ENCODE results near the gene RPL27A. TPM values are rescaled to one million over a fixed set of nuclear protein-coding genes. Genes with fewer than 3 reads are reported as not detected.

The RPL27A gene
- total RNA-seq, 1 donor from 2014 or later = 1,116 TPM

DNA sequence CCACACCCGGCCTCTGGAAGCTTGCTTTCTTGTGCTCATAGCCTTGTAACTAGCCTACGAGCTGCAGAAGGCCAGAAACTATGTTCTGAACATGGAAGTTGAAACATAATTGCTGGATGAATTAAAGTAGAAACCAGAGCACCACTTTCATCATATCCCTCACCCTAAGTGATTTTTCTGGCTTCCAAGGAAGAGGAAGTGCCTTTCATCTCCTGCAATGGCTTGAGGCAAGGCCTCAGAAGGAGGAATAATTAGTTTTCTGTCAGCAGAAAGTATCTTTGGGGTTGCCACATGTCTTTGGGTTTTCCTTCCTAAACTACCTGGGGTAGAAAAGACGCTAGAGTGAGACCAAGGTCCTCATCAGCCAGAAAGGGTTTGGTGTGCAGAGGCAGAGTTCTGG lies 14.5 kb downstream of the RPL27A start:
- H3K79me2 ChIP-seq (ENCODE audit: low read depth) = peaks cover 6% of the 10 kb centered on the region
- H2AFZ ChIP-seq (replicated peaks) = no peak overlapping the region
- H3F3A ChIP-seq (ENCODE audit: low read depth) = peaks cover 27% of the 10 kb centered on the region
- DNase-seq (ENCODE audit: low spot score) = no peak
- no peak overlapping the region for H3K27ac Mint-ChIP-seq
- H3K4me1 Mint-ChIP-seq = peaks cover 36% of the 10 kb centered on the region
- no peaks in the 10 kb centered on the region for H3K9me3 ChIP-seq (ENCODE audit: low read depth)
- H3K9ac ChIP-seq = no peak overlapping the region
- no peaks in the 10 kb centered on the region for H3K36me3 ChIP-seq
- peaks cover 28% of the 10 kb centered on the region for H3K4me1 ChIP-seq
- H3K4me3 Mint-ChIP-seq = no peak overlapping the region
- H3K27ac ChIP-seq = no peak overlapping the region
- TF ChIP-seq EZH2phosphoT487 (IDR thresholded peaks at IDR 0.05) (no peak), EZH2 (IDR thresholded peaks at IDR 0.05) (no peak)
- TF ChIP-seq, protein P1, sequence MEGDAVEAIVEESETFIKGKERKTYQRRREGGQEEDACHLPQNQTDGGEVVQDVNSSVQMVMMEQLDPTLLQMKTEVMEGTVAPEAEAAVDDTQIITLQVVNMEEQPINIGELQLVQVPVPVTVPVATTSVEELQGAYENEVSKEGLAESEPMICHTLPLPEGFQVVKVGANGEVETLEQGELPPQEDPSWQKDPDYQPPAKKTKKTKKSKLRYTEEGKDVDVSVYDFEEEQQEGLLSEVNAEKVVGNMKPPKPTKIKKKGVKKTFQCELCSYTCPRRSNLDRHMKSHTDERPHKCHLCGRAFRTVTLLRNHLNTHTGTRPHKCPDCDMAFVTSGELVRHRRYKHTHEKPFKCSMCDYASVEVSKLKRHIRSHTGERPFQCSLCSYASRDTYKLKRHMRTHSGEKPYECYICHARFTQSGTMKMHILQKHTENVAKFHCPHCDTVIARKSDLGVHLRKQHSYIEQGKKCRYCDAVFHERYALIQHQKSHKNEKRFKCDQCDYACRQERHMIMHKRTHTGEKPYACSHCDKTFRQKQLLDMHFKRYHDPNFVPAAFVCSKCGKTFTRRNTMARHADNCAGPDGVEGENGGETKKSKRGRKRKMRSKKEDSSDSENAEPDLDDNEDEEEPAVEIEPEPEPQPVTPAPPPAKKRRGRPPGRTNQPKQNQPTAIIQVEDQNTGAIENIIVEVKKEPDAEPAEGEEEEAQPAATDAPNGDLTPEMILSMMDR (IDR thresholded peaks at IDR 0.05) = no peak
- H3K36me3 Mint-ChIP-seq = peaks cover 72% of the 10 kb centered on the region
- H3K27me3 ChIP-seq = no peaks in the 10 kb centered on the region
- no peak overlapping the region for H3K4me2 ChIP-seq
- H3K9me3 Mint-ChIP-seq = no peaks in the 10 kb centered on the region
- H3K27me3 Mint-ChIP-seq (ENCODE audit: insufficient read depth, low read depth) = peaks cover 7% of the 10 kb centered on the region
- peaks cover 17% of the 10 kb centered on the region for H4K20me1 ChIP-seq (ENCODE audit: low read depth)
- no peak overlapping the region for H3K4me3 ChIP-seq

DNA sequence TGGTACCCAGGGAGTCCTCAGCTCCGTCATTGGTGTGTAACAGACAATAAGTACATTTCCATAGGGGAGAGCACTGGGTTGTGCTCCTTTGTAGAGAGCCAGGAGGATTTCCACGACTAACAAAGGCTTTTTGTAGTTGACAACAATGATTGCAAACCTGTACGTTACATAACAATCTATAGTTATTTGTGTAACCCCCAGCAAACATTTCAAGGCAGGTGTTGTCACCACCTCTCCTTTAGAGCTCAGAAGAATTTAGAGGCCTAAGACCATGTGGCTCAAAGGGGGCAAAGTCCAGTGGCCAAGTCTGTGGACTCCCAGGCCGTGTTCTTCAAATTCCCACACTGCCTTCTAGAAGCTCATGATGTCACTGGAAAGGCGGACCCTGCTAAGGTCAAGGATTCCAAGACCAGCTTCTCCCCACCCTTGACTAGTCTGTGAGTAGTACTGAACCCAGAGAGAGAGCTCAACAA lies 15.8 kb downstream of the RPL27A start:
- H3K27ac Mint-ChIP-seq = peak overlapping the region; percentile 59
- H3K27me3 ChIP-seq = no peaks in the 10 kb centered on the region
- H3F3A ChIP-seq (ENCODE audit: low read depth) = peaks cover 27% of the 10 kb centered on the region
- H3K36me3 Mint-ChIP-seq = peaks cover 64% of the 10 kb centered on the region
- H3K27me3 Mint-ChIP-seq (ENCODE audit: insufficient read depth, low read depth) = peaks cover 10% of the 10 kb centered on the region
- no peak overlapping the region for H3K27ac ChIP-seq
- H3K4me3 ChIP-seq = no peak overlapping the region
- H3K9me3 ChIP-seq (ENCODE audit: low read depth) = no peaks in the 10 kb centered on the region
- H3K4me2 ChIP-seq = no peak overlapping the region
- no peaks in the 10 kb centered on the region for H3K9me3 Mint-ChIP-seq
- peaks cover 17% of the 10 kb centered on the region for H4K20me1 ChIP-seq (ENCODE audit: low read depth)
- peaks cover 28% of the 10 kb centered on the region for H3K4me1 ChIP-seq
- H3K36me3 ChIP-seq = no peaks in the 10 kb centered on the region
- peaks cover 36% of the 10 kb centered on the region for H3K4me1 Mint-ChIP-seq
- no peak for DNase-seq (ENCODE audit: low spot score)
- H3K4me3 Mint-ChIP-seq = no peak overlapping the region
- no peaks in the 10 kb centered on the region for H3K79me2 ChIP-seq (ENCODE audit: low read depth)
- TF ChIP-seq, protein P1 (IDR thresholded peaks at IDR 0.05) = no peak
- no peak for TF ChIP-seq EZH2 (IDR thresholded peaks at IDR 0.05)
- H2AFZ ChIP-seq (replicated peaks) = no peak overlapping the region
- H3K9ac ChIP-seq = no peak overlapping the region

DNA sequence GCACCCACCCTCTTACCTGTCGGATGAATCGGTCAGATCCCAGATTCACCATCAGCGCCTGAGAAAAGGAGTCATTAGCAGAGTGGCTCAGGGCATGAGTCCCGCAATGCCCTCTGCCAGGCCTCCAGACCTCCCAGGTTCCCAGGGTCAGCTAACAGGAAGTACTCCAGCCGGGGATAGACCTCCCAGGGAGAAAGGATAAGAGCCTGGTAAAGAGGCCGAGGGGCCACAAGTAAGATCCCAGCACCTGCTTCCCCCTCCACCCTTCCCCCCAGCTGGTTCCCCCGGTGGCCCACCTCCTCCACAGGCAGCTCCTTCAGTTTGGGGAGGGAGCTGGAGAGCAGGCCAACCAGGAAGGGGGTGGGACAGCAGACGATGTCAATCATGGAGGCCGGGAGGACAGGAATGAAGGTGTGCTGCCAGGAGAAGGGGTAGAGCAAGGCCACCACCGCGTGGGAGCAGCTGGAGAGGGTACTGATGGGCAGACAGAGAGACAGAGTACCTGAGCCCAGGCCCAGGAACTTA lies 16.4 kb downstream of the RPL27A start:
- H3K79me2 ChIP-seq (ENCODE audit: low read depth) = no peaks in the 10 kb centered on the region
- no peak overlapping the region for H2AFZ ChIP-seq (replicated peaks)
- H3K36me3 ChIP-seq = no peaks in the 10 kb centered on the region
- no peak overlapping the region for H3K9ac ChIP-seq
- H3F3A ChIP-seq (ENCODE audit: low read depth) = peaks cover 27% of the 10 kb centered on the region
- TF ChIP-seq, protein P1 (IDR thresholded peaks at IDR 0.05) = no peak
- TF ChIP-seq EZH2 (IDR thresholded peaks at IDR 0.05) (no peak), EZH2phosphoT487 (IDR thresholded peaks at IDR 0.05) (no peak)
- peak overlapping the region; percentile 32 for H3K4me2 ChIP-seq
- Mint-ChIP-seq H3K27ac (peak overlapping the region; percentile 74), H3K36me3 (peaks cover 59% of the 10 kb centered on the region), H3K27me3 (ENCODE audit: insufficient read depth, low read depth) (peaks cover 10% of the 10 kb centered on the region), H3K4me1 (peaks cover 31% of the 10 kb centered on the region), H3K9me3 (no peaks in the 10 kb centered on the region), H3K4me3 (no peak overlapping the region)
- H3K4me1 ChIP-seq = peaks cover 28% of the 10 kb centered on the region
- H3K27me3 ChIP-seq = no peaks in the 10 kb centered on the region
- H3K4me3 ChIP-seq = no peak overlapping the region
- peak; percentile 35 for DNase-seq (ENCODE audit: low spot score)
- no peak overlapping the region for H3K27ac ChIP-seq
- no peaks in the 10 kb centered on the region for H3K9me3 ChIP-seq (ENCODE audit: low read depth)
- peaks cover 17% of the 10 kb centered on the region for H4K20me1 ChIP-seq (ENCODE audit: low read depth)

Data from neural progenitor cell (in vitro differentiated cells).